Measurements from ENCODE around the gene EML6. TPM values are rescaled to one million over a fixed set of nuclear protein-coding genes. Genes with fewer than 3 reads are reported as not detected.

Gene EML6
- total RNA-seq, 1 experiment from 2014 or later: 1.5 TPM

GRCh38 chr2:54845514-54845913 lies 122.1 kb downstream of the EML6 start:
- Histone ChIP-seq H3K4me2 (ENCODE audit: insufficient read depth, insufficient read length, low read length) (no peak overlapping the region), H2AK5ac (ENCODE audit: insufficient read length, low read length) (no peak overlapping the region), H3K27me3 (ENCODE audit: insufficient read depth, low read length) (no peaks in the 10 kb centered on the region), H2BK15ac (ENCODE audit: low read depth, low read length) (no peak overlapping the region), H4K91ac (ENCODE audit: insufficient read length, low read depth, low read length) (no peak overlapping the region), H3K23ac (ENCODE audit: insufficient read length, low read depth, low read length) (no peak overlapping the region), H3K4me1 (ENCODE audit: insufficient read depth, low read length) (no peaks in the 10 kb centered on the region), H3K79me1 (ENCODE audit: insufficient read depth, low read depth, low read length, poor library complexity, severe bottlenecking) (no peaks in the 10 kb centered on the region), H4K20me1 (ENCODE audit: control insufficient read depth, insufficient read depth, insufficient read length) (no peaks in the 10 kb centered on the region), H3K79me2 (ENCODE audit: insufficient read depth, low read length) (no peaks in the 10 kb centered on the region), H3K9ac (ENCODE audit: extremely low read depth, insufficient read length, low read length) (no peak overlapping the region), H3K14ac (ENCODE audit: insufficient read depth, low read length) (no peak overlapping the region), H2BK120ac (ENCODE audit: low read depth, low read length, poor library complexity, severe bottlenecking) (no peak overlapping the region), H3K4ac (ENCODE audit: low read depth, low read length) (no peak overlapping the region), H2AFZ (ENCODE audit: low read length) (no peak overlapping the region), H2BK5ac (ENCODE audit: insufficient read length, low read length) (no peak overlapping the region), H3K23me2 (ENCODE audit: insufficient read length, low read depth, low read length, poor library complexity, severe bottlenecking) (no peaks in the 10 kb centered on the region), H3K27ac (ENCODE audit: insufficient read length, low read depth, low read length) (no peak overlapping the region), H3K9me3 (ENCODE audit: control insufficient read depth, low read depth, low read length) (no peaks in the 10 kb centered on the region), H4K8ac (replicated peaks; ENCODE audit: insufficient read length, low read depth, low read length) (no peak overlapping the region), H2BK20ac (ENCODE audit: low read depth, low read length, poor library complexity, severe bottlenecking) (no peak overlapping the region), H3K56ac (ENCODE audit: insufficient read length, low read depth, low read length) (no peak overlapping the region), H2BK12ac (ENCODE audit: insufficient read length, low read depth, low read length) (no peak overlapping the region), H3T11ph (ENCODE audit: low read length) (no peak overlapping the region), H4K5ac (ENCODE audit: insufficient read length, low read depth, low read length) (no peak overlapping the region), H3K18ac (ENCODE audit: insufficient read length, low read depth, low read length) (no peak overlapping the region)
- no CpG with 5 or more reads among the region's 2 CpGs for WGBS (ENCODE audit: extremely low coverage, insufficient read length, low lambda C conversion rate)
- Mint-ChIP-seq H3K27me3 (ENCODE audit: low read depth) (no peaks in the 10 kb centered on the region), H3K27ac (no peak overlapping the region), H3K36me3 (ENCODE audit: insufficient read depth in 1 of 3, low read depth in 3 of 3) (no peaks in the 10 kb centered on the region), H3K9me3 (no peaks in the 10 kb centered on the region), H3K4me3 (no peak overlapping the region), H3K4me1 (peaks cover 0 to 3% of the 10 kb centered on the region in 2 experiments; a peak in 1 of 4 replicates)
- no peak for TF ChIP-seq CTCF (conservative IDR thresholded peaks at IDR 0.05)
- DNase-seq: no peak
